ENCODE results near the gene EHHADH.
A peak's percentile ranks its signal among the peaks of the same experiment; 100 is the strongest.

EHHADH gene

DNA sequence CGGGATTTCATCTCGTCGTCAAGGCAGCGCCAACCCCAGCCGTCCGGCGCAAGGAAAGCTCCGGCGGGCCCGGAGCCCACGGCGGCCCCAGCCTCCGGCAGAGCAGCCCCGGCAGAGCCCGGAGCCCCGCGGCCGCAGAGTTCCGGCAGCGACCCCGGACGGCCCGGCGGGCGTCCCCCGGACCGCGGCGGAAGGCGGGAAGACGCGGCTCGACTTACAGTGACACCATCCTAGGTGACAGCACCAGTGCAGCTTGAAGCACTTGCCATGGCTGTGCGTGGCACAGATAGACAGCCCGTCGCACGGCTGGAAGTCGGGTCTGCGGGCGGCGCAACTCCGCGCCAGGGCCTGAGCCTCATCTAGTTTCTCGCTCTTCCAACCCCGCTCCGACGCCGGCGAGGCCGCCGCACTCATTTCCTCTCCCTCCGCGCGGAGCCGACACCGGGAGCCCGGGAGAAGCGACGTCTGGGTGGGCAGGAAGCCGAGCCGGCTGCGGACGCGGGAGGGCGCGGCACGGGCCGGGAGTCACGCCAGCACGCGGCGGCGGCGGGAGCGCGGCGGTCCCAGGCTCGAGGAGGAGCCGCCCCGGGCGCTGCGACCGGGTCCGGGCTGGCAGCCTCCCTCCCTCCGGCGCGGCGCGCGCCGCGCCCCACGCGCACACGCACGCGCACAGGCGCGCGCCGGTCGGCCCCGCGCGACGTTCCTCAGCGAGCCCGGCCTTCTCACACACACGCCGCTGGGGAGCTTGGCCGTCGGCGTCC, 101.3 kb downstream of the EHHADH start, which contains the start of gene C3orf70 (continued):
- TF ChIP-seq ZNF518A (tag by site-specific recombination; conservative IDR thresholded peaks at IDR 0.05; ENCODE audit: low read depth), result no peak
- no peak for TF ChIP-seq ZNF791 (tag by site-specific recombination; IDR thresholded peaks at IDR 0.05)
- TF ChIP-seq KLF9 (tag by site-specific recombination; IDR thresholded peaks at IDR 0.05; ENCODE audit: low read depth), result no peak
- TF ChIP-seq ZNF549 (tag by site-specific recombination; IDR thresholded peaks at IDR 0.05), result no peak
- TF ChIP-seq, protein P1, sequence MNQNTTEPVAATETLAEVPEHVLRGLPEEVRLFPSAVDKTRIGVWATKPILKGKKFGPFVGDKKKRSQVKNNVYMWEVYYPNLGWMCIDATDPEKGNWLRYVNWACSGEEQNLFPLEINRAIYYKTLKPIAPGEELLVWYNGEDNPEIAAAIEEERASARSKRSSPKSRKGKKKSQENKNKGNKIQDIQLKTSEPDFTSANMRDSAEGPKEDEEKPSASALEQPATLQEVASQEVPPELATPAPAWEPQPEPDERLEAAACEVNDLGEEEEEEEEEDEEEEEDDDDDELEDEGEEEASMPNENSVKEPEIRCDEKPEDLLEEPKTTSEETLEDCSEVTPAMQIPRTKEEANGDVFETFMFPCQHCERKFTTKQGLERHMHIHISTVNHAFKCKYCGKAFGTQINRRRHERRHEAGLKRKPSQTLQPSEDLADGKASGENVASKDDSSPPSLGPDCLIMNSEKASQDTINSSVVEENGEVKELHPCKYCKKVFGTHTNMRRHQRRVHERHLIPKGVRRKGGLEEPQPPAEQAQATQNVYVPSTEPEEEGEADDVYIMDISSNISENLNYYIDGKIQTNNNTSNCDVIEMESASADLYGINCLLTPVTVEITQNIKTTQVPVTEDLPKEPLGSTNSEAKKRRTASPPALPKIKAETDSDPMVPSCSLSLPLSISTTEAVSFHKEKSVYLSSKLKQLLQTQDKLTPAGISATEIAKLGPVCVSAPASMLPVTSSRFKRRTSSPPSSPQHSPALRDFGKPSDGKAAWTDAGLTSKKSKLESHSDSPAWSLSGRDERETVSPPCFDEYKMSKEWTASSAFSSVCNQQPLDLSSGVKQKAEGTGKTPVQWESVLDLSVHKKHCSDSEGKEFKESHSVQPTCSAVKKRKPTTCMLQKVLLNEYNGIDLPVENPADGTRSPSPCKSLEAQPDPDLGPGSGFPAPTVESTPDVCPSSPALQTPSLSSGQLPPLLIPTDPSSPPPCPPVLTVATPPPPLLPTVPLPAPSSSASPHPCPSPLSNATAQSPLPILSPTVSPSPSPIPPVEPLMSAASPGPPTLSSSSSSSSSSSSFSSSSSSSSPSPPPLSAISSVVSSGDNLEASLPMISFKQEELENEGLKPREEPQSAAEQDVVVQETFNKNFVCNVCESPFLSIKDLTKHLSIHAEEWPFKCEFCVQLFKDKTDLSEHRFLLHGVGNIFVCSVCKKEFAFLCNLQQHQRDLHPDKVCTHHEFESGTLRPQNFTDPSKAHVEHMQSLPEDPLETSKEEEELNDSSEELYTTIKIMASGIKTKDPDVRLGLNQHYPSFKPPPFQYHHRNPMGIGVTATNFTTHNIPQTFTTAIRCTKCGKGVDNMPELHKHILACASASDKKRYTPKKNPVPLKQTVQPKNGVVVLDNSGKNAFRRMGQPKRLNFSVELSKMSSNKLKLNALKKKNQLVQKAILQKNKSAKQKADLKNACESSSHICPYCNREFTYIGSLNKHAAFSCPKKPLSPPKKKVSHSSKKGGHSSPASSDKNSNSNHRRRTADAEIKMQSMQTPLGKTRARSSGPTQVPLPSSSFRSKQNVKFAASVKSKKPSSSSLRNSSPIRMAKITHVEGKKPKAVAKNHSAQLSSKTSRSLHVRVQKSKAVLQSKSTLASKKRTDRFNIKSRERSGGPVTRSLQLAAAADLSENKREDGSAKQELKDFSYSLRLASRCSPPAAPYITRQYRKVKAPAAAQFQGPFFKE (tag by site-specific recombination; IDR thresholded peaks at IDR 0.05; ENCODE audit: borderline replicate concordance), result no peak
- 0 out of 2 replicates have a peak, but pooled peaks have one; percentile 62 for TF ChIP-seq ZBTB7A (tag by site-specific recombination; IDR thresholded peaks at IDR 0.05; ENCODE audit: low read depth)
- TF ChIP-seq ZFHX2 (tag by site-specific recombination; conservative IDR thresholded peaks at IDR 0.05), result no peak
- peak; percentile 18; the same call in 1 of the 2 replicates for TF ChIP-seq KLF8 (tag by site-specific recombination; IDR thresholded peaks at IDR 0.05)
- no peak for TF ChIP-seq HOXC10 (CRISPR knock-in tag; IDR thresholded peaks at IDR 0.05)
- no peak for TF ChIP-seq ZNF830 (tag by site-specific recombination; IDR thresholded peaks at IDR 0.05; ENCODE audit: low read depth)
- no peak for TF ChIP-seq ZNF23 (tag by site-specific recombination; IDR thresholded peaks at IDR 0.05; ENCODE audit: borderline replicate concordance)
- TF ChIP-seq YY1 (tag by site-specific recombination; IDR thresholded peaks at IDR 0.05), result 0 out of 2 replicates have a peak, but pooled peaks have one; percentile 15
- no peak for TF ChIP-seq ZNF350 (tag by site-specific recombination; IDR thresholded peaks at IDR 0.05)
- 0 out of 2 replicates have a peak, but pooled peaks have one; percentile 45 for TF ChIP-seq ZNF777 (tag by site-specific recombination; IDR thresholded peaks at IDR 0.05; ENCODE audit: borderline replicate concordance)
- TF ChIP-seq AEBP2 (tag by site-specific recombination; IDR thresholded peaks at IDR 0.05; ENCODE audit: borderline replicate concordance), result no peak
- no peak for TF ChIP-seq ZNF629 (tag by site-specific recombination; IDR thresholded peaks at IDR 0.05)
- no peak for TF ChIP-seq ZNF311 (tag by site-specific recombination; IDR thresholded peaks at IDR 0.05; ENCODE audit: borderline replicate concordance)
- no peak for TF ChIP-seq PRDM6 (tag by site-specific recombination; IDR thresholded peaks at IDR 0.05)
- TF ChIP-seq ZNF394 (tag by site-specific recombination; IDR thresholded peaks at IDR 0.05; ENCODE audit: borderline replicate concordance), result no peak; the same call in 1 of the 2 replicates
- no peak for TF ChIP-seq ZNF114 (tag by site-specific recombination; IDR thresholded peaks at IDR 0.05)
- TF ChIP-seq ZNF548 (tag by site-specific recombination; IDR thresholded peaks at IDR 0.05), result no peak
- 0 out of 2 replicates have a peak, but pooled peaks have one; percentile 19 for TF ChIP-seq BCL11B (tag by site-specific recombination; IDR thresholded peaks at IDR 0.05; ENCODE audit: low read depth)
- no peak for TF ChIP-seq ZNF24 (tag by site-specific recombination; IDR thresholded peaks at IDR 0.05)
- TF ChIP-seq SALL2 (tag by site-specific recombination; IDR thresholded peaks at IDR 0.05; ENCODE audit: borderline replicate concordance), result no peak
- no peak for TF ChIP-seq GLI4 (tag by site-specific recombination; IDR thresholded peaks at IDR 0.05)
